ENCODE data around the gene DHRSX.

DHRSX gene

DNA sequence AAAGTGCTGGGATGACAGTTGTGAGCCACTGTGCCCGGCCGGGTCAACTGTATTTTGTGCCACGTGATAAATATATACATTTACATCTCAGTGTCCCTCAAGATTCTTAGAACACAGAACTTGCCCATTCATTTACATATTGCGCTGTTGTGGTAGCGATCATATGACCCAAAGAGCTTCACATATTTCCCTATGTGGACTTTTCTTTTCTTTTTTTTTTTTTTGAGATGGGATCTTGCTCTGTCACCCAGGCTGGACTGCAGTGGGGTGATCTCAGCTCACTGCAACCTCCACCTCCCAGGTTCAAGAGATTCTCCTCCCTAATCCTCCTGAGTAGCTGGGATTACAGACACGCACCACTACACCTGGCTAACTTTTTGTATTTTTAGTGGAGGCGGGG is 180.7 kb downstream of the DHRSX start:
- Histone ChIP-seq H3K36me3 (ENCODE audit: control insufficient read depth, insufficient read depth, low read length) (no peaks in the 10 kb centered on the region), H3K4me3 (replicated peaks; ENCODE audit: low read depth, low read length) (no peak overlapping the region), H3K27me3 (replicated peaks; ENCODE audit: control insufficient read depth, insufficient read depth, low read length) (no peaks in the 10 kb centered on the region)
- TF ChIP-seq, protein P1, sequence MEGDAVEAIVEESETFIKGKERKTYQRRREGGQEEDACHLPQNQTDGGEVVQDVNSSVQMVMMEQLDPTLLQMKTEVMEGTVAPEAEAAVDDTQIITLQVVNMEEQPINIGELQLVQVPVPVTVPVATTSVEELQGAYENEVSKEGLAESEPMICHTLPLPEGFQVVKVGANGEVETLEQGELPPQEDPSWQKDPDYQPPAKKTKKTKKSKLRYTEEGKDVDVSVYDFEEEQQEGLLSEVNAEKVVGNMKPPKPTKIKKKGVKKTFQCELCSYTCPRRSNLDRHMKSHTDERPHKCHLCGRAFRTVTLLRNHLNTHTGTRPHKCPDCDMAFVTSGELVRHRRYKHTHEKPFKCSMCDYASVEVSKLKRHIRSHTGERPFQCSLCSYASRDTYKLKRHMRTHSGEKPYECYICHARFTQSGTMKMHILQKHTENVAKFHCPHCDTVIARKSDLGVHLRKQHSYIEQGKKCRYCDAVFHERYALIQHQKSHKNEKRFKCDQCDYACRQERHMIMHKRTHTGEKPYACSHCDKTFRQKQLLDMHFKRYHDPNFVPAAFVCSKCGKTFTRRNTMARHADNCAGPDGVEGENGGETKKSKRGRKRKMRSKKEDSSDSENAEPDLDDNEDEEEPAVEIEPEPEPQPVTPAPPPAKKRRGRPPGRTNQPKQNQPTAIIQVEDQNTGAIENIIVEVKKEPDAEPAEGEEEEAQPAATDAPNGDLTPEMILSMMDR (IDR thresholded peaks at IDR 0.05; ENCODE audit: insufficient read depth, low read length, poor library complexity, severe bottlenecking) = no peak
- DNase-seq (ENCODE audit: extremely low read depth, insufficient read length) = no peak

DNA sequence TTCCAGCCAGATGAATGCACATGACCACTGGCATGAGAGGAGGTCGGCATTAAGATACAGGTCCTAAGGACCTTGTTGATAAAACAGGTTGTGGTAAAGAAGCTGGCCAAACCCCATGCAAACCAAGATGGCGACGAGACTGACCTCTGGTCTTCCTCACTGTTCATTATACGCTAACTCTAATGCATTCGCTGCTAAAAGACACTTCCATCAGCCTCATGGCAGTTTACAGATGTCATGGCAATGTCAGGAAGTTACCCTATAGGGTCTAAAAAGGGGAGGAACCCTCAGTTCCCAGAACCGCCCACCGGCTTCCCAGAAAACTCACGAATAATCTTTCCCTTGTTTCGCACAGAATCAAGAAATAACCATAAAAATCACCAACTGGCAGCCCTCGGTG is 182.4 kb downstream of the DHRSX start:
- Histone ChIP-seq H3K27me3 (replicated peaks; ENCODE audit: control insufficient read depth, insufficient read depth, low read length) (no peaks in the 10 kb centered on the region), H3K36me3 (ENCODE audit: control insufficient read depth, insufficient read depth, low read length) (no peaks in the 10 kb centered on the region), H3K4me3 (replicated peaks; ENCODE audit: low read depth, low read length) (no peak overlapping the region)
- no peak for DNase-seq (ENCODE audit: extremely low read depth, insufficient read length)
- TF ChIP-seq, protein P1 (IDR thresholded peaks at IDR 0.05; ENCODE audit: insufficient read depth, low read length, poor library complexity, severe bottlenecking) = no peak

DNA sequence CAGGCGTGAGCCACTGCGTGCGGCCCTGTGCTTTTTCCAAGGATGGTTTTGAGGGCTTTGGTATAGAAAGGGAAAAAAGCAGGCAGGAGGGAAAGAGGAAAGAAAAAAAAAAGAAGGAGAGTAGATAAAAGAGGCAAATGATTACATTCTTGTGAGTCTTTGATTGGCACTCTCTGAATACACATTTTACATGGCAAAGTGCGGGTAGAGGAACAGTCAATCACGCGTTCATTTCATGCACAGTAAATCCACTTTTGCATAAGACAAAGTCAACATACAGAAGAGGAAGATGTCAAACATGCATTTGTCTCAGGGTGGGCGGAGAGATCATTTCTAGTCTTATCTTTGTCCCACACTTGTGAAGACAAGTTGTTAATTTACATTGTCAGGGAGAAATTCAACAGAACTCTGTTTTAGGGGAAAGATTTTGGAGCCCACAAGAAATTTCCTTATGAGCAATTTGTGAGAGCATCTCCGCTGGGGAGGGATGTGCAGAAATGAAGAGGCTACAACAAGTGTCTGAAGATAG is 183.2 kb downstream of the DHRSX start:
- no peaks in the 10 kb centered on the region for H3K27me3 ChIP-seq (replicated peaks; ENCODE audit: control insufficient read depth, insufficient read depth, low read length)
- TF ChIP-seq, protein P1 (IDR thresholded peaks at IDR 0.05; ENCODE audit: insufficient read depth, low read length, poor library complexity, severe bottlenecking) = no peak
- no peak for DNase-seq (ENCODE audit: extremely low read depth, insufficient read length)
- no peaks in the 10 kb centered on the region for H3K36me3 ChIP-seq (ENCODE audit: control insufficient read depth, insufficient read depth, low read length)
- no peak overlapping the region for H3K4me3 ChIP-seq (replicated peaks; ENCODE audit: low read depth, low read length)

DNA sequence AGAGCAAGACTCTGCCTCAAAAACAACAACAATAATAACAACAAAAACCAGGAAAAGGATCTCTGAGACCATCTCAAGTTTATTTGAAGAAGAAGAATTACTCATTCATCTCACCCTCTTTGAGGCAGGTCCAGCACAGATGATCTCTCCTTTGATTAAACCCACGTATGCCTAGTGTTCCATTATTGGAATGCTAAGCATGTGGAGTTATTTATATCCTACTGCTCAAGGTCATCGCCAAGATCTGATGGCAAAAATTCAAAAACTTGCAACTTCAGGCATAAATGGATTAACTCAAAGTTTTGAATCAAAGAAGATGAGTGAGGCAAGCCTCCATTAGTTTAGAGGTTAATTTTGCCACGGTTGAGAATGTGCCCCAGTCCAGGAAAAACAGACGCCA is 184.2 kb downstream of the DHRSX start:
- Histone ChIP-seq H3K27me3 (replicated peaks; ENCODE audit: control insufficient read depth, insufficient read depth, low read length) (no peaks in the 10 kb centered on the region), H3K4me3 (replicated peaks; ENCODE audit: low read depth, low read length) (no peak overlapping the region), H3K36me3 (ENCODE audit: control insufficient read depth, insufficient read depth, low read length) (no peaks in the 10 kb centered on the region)
- DNase-seq (ENCODE audit: extremely low read depth, insufficient read length) = no peak
- TF ChIP-seq, protein P1 (IDR thresholded peaks at IDR 0.05; ENCODE audit: insufficient read depth, low read length, poor library complexity, severe bottlenecking) = no peak

DNA sequence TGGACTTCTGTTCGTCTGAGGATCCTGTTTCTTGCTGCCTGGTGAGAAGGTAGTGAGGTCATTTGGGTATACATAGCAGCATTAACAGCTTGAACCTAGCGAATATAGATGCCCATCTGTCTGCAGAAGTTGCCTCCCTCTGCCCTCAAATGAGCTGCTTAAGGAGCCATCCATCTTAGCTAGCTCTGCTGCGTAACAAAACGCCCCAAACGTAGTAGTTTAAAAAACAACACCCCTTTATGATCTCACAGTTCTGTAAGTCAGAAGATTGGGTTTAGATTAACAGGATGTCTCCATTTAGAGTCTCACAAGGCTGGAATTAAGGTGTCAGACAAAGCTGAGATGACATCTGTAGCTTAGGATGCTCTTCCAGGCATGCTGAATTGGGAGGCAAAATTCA is 185.3 kb downstream of the DHRSX start:
- TF ChIP-seq, protein P1 (IDR thresholded peaks at IDR 0.05; ENCODE audit: insufficient read depth, low read length, poor library complexity, severe bottlenecking) = no peak
- no peak for DNase-seq (ENCODE audit: extremely low read depth, insufficient read length)
- Histone ChIP-seq H3K36me3 (ENCODE audit: control insufficient read depth, insufficient read depth, low read length) (no peaks in the 10 kb centered on the region), H3K27me3 (replicated peaks; ENCODE audit: control insufficient read depth, insufficient read depth, low read length) (no peaks in the 10 kb centered on the region), H3K4me3 (replicated peaks; ENCODE audit: low read depth, low read length) (no peak overlapping the region)

DNA sequence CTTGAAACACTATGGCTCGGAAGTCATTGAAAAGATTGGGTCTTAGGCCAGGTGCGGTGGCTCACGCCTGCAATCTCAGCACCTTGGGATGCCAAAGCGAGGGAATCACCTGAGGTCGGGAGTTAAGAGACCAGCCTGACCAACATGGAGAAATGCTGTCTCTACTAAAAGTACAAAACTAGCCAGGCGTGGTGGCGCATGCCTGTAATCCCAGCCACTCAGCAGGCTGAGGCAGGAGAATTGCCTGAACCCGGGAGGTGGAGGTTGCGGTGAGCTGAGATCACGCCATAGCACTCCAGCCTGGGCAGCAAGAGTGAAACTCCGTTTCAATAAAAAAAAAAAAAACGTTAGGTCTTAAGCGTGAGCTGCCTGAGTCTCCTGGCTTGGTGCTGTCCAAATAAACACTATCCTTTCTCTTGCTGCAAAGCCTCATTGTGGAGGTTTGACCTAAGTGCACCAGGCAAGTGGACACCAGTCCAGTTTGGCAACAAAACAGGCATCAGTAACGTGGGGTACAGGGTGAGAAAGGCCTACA is 185.9 kb downstream of the DHRSX start:
- DNase-seq (ENCODE audit: extremely low read depth, insufficient read length) = no peak
- TF ChIP-seq, protein P1 (IDR thresholded peaks at IDR 0.05; ENCODE audit: insufficient read depth, low read length, poor library complexity, severe bottlenecking) = no peak
- H3K36me3 ChIP-seq (ENCODE audit: control insufficient read depth, insufficient read depth, low read length) = no peaks in the 10 kb centered on the region
- H3K27me3 ChIP-seq (replicated peaks; ENCODE audit: control insufficient read depth, insufficient read depth, low read length) = no peaks in the 10 kb centered on the region
- H3K4me3 ChIP-seq (replicated peaks; ENCODE audit: low read depth, low read length) = no peak overlapping the region
